B cell (primary cell): Measurements from ENCODE around the gene VPS9D1. TPM values are rescaled to one million over a fixed set of nuclear protein-coding genes. Genes with fewer than 3 reads are reported as not detected.
"Not testable (repeated sequence)": the region's sequence is repeated elsewhere in the genome, so short reads cannot be mapped to it uniquely, and the experiment has no call there.

Source experiments
- ATAC-seq: fragments of 200-7000 bp; cut with Tn5 transposase; one replicate; pipeline ENCODE4 v1.10.0; 2021; ENCODE audit warnings: low read depth, mild to moderate bottlenecking, moderate number of reproducible peaks, moderate library complexity
- CTCF ChIA-PET: fragments of 350-600 bp; sonication (Branson Sonifier 250); formaldehyde crosslinking; loops from one replicate; lab custom pipeline; 2021; ENCODE audit warnings: antibody characterized with exemption, inconsistent platforms; lab: Charles Lee
- POLR2A ChIA-PET: fragments of 350-600 bp; sonication (Branson Sonifier 250); formaldehyde crosslinking; loops from one replicate; lab custom pipeline; 2021; ENCODE audit warnings: antibody characterized with exemption; lab: Charles Lee
- DNase-seq: peaks from one replicate; pipeline ENCODE4 v3.0.0; 2013
- H2AFZ ChIP-seq: 2 replicates; pipeline ENCODE4 v1.6.1; 2012; ENCODE audit warnings: mild to moderate bottlenecking, low read depth, low read length; ENCODE audit not compliant: insufficient read depth, poor library complexity, severe bottlenecking
- H3K27ac ChIP-seq, 2 donors: 1 replicate in 1 of 2; 2 replicates in 1 of 2; pipeline ENCODE4 v1.5.1; 2012 to 2013; ENCODE audit warnings: low read length in 2 of 2, mild to moderate bottlenecking in 2 of 2, moderate library complexity in 1 of 2
- H3K27me3 ChIP-seq, 4 experiments: fragments of 200-600 bp in 1 of 4; sonication (generic) in 1 of 4; replicated peaks in 1 of 4; 1 replicate in 2 of 4; 2 replicates in 2 of 4; pipeline versions ENCODE4 v1.6.1 to v1.7.0; 2013 to 2016; ENCODE audit warnings: low read length in 3 of 4, mild to moderate bottlenecking in 2 of 4, mixed read lengths in 1 of 4, moderate library complexity in 1 of 4; ENCODE audit not compliant: insufficient read depth in 4 of 4, control insufficient read depth in 3 of 4; ENCODE audit errors: control extremely low read depth in 1 of 4
- H3K36me3 ChIP-seq, 2 experiments: replicated peaks in 1 of 2; 1 replicate in 1 of 2; 2 replicates in 1 of 2; pipeline versions ENCODE4 v1.6.1 to v1.7.1; 2013; ENCODE audit warnings: low read length in 1 of 2; ENCODE audit not compliant: insufficient read depth in 2 of 2, control insufficient read depth in 1 of 2; ENCODE audit errors: control extremely low read depth in 1 of 2, extremely low read depth in 1 of 2
- H3K4me1 ChIP-seq, 2 donors: fragments of 200-600 bp in 1 of 2; sonication (generic) in 1 of 2; 1 replicate in 1 of 2; 2 replicates in 1 of 2; pipeline versions ENCODE4 v1.5.1 to v1.6.1; 2013 to 2017; ENCODE audit warnings: low read length in 2 of 2; ENCODE audit not compliant: control insufficient read depth in 2 of 2, insufficient read depth in 2 of 2
- H3K4me2 ChIP-seq: replicated peaks from 2 replicates; pipeline ENCODE3; 2012; ENCODE audit warnings: mild to moderate bottlenecking, low read depth, low read length; ENCODE audit not compliant: poor library complexity, severe bottlenecking
- H3K4me3 ChIP-seq, 5 experiments: fragments of 200-600 bp in 1 of 5; sonication (generic) in 1 of 5; 1 replicate in 3 of 5; 2 replicates in 2 of 5; pipeline versions ENCODE4 v1.5.1 to v1.7.0; 2011 to 2016; ENCODE audit warnings: low read length in 4 of 5, mild to moderate bottlenecking in 4 of 5, low read depth in 2 of 5, control low read depth in 1 of 5, moderate library complexity in 1 of 5; ENCODE audit not compliant: insufficient read depth in 1 of 5; ENCODE audit errors: control extremely low read depth in 1 of 5, extremely low read depth in 1 of 5
- H3K79me2 ChIP-seq: fragments of 200-600 bp; sonication (generic); one replicate; pipeline ENCODE4 v1.6.0; 2016; ENCODE audit warnings: low read length; ENCODE audit not compliant: control insufficient read depth, insufficient read depth
- H3K9ac ChIP-seq: fragments of 200-600 bp; sonication (generic); 2 replicates; pipeline ENCODE4 v1.6.1; 2017; ENCODE audit warnings: mild to moderate bottlenecking, low read length, moderate library complexity
- H3K9me3 ChIP-seq, 3 donors: one replicate each; pipeline versions ENCODE4 v1.6.1 to v1.7.1; 2013; ENCODE audit warnings: low read length in 2 of 3; ENCODE audit not compliant: control insufficient read depth in 2 of 3, insufficient read depth in 1 of 3; ENCODE audit errors: control extremely low read depth in 1 of 3
- H4K20me1 ChIP-seq: 2 replicates; pipeline ENCODE4 v1.6.0; 2012; ENCODE audit warnings: mild to moderate bottlenecking, low read length; ENCODE audit not compliant: insufficient read depth, control insufficient read depth, poor library complexity, severe bottlenecking
- H3K27ac Mint-ChIP-seq: one replicate; pipeline ENCODE4 v1.8.0; 2021; ENCODE audit warnings: mixed read lengths
- H3K27me3 Mint-ChIP-seq: one replicate; pipeline ENCODE4 v1.8.0; 2021; ENCODE audit warnings: mixed read lengths
- H3K4me1 Mint-ChIP-seq: one replicate; pipeline ENCODE4 v1.8.0; 2021; ENCODE audit warnings: mixed read lengths
- H3K4me3 Mint-ChIP-seq: one replicate; pipeline ENCODE4 v1.8.0; 2021; ENCODE audit warnings: mixed read lengths
- H3K9me3 Mint-ChIP-seq: one replicate; pipeline ENCODE4 v1.8.0; 2022; ENCODE audit warnings: mixed read lengths; ENCODE audit not compliant: insufficient read depth
- EZH2 ChIP-seq: IDR thresholded peaks from 2 replicates; pipeline ENCODE4 v1.6.1; 2012; ENCODE audit warnings: borderline replicate concordance, low read depth, mild to moderate bottlenecking, moderate library complexity, low read length; ENCODE audit not compliant: insufficient read depth, poor library complexity, severe bottlenecking
- WGBS: methylation state at CpG from one replicate; pipeline ENCODE4 v1.1.5; 2013; ENCODE audit warnings: missing lambda C conversion rate; ENCODE audit not compliant: insufficient coverage; 5-methylcytosine and 5-hydroxymethylcytosine counted together
- intact Hi-C: fragments of 100-400 bp; cut with micrococcal nuclease; formaldehyde crosslinking; loops from one replicate; pipeline ENCODE4 v1.10.0; 2022
- polyA plus RNA-seq: library from polyadenylated mRNA; depleted of rRNA; stranded (reverse); fragments of >200 nt; gene quantifications from 2 replicates; pipeline ENCODE4 v1.2.3, GENCODE V29; 2012
- total RNA-seq, 2 donors: library from RNA; stranded (reverse); fragments of 120-200 nt in 1 of 2; gene quantifications; 1 replicate in 1 of 2; 2 replicates in 1 of 2; pipeline versions ENCODE4 v1.2.3 to v1.2.4, GENCODE V29; 2013 to 2022
- TF ChIP-seq, protein P1 (sequence below): fragments of 200-600 bp; IDR thresholded peaks from one replicate; pipeline ENCODE4 v1.8.0; 2022; ENCODE audit warnings: antibody characterized with exemption, mild to moderate bottlenecking

The VPS9D1 gene
- total and polyA plus RNA-seq, 2 donors (not counting 1 experiment from before 2014, with no cell fraction given) = 14.6 to 24.0 TPM

DNA sequence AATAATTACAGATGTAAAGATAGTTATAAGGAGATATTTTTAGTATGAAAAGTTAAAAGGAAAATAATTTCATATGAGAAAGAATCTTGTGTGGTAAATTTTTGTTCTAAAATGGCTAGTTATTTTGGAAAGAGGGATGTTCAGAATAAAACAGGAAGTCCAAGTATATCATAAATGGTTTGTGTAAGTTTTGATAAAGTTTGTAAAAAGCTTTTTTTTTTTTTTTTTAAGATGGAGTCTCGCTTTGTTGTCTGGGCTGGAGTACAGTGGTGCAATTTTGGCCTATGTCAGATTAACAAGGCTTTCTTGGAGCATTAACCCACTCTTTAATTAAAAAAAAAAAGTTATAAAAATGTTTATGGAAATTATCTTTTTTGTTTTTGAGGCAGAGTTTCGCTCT is 42.4 kb downstream of the VPS9D1 start:
- POLR2A ChIA-PET = no interaction called here
- 100% methylated on average over 1 of the region's 2 CpGs for WGBS
- Histone ChIP-seq H3K36me3 (no peaks in the 10 kb centered on the region), H2AFZ (no peak overlapping the region), H3K4me2 (no peak overlapping the region), H3K9ac (no peak overlapping the region), H3K9me3 (peaks cover 0 to 24% (median 3%) of the 10 kb centered on the region in 3 donors), H3K4me3 (no peak overlapping the region), H3K79me2 (no peaks in the 10 kb centered on the region), H4K20me1 (no peaks in the 10 kb centered on the region), H3K4me1 (no peaks in the 10 kb centered on the region), H3K27me3 (no peaks in the 10 kb centered on the region), H3K27ac (no peak overlapping the region)
- CTCF ChIA-PET = no interaction called here
- no peaks in the 10 kb centered on the region for H3K4me1 Mint-ChIP-seq
- H3K4me3 Mint-ChIP-seq = no peak overlapping the region
- ATAC-seq = no peak
- no peak for TF ChIP-seq EZH2
- TF ChIP-seq, protein P1, sequence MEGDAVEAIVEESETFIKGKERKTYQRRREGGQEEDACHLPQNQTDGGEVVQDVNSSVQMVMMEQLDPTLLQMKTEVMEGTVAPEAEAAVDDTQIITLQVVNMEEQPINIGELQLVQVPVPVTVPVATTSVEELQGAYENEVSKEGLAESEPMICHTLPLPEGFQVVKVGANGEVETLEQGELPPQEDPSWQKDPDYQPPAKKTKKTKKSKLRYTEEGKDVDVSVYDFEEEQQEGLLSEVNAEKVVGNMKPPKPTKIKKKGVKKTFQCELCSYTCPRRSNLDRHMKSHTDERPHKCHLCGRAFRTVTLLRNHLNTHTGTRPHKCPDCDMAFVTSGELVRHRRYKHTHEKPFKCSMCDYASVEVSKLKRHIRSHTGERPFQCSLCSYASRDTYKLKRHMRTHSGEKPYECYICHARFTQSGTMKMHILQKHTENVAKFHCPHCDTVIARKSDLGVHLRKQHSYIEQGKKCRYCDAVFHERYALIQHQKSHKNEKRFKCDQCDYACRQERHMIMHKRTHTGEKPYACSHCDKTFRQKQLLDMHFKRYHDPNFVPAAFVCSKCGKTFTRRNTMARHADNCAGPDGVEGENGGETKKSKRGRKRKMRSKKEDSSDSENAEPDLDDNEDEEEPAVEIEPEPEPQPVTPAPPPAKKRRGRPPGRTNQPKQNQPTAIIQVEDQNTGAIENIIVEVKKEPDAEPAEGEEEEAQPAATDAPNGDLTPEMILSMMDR = no peak
- H3K27ac Mint-ChIP-seq = no peak overlapping the region
- no peaks in the 10 kb centered on the region for H3K27me3 Mint-ChIP-seq
- DNase-seq = no peak
- intact Hi-C loops = no loop called here
- H3K9me3 Mint-ChIP-seq = no peaks in the 10 kb centered on the region

DNA sequence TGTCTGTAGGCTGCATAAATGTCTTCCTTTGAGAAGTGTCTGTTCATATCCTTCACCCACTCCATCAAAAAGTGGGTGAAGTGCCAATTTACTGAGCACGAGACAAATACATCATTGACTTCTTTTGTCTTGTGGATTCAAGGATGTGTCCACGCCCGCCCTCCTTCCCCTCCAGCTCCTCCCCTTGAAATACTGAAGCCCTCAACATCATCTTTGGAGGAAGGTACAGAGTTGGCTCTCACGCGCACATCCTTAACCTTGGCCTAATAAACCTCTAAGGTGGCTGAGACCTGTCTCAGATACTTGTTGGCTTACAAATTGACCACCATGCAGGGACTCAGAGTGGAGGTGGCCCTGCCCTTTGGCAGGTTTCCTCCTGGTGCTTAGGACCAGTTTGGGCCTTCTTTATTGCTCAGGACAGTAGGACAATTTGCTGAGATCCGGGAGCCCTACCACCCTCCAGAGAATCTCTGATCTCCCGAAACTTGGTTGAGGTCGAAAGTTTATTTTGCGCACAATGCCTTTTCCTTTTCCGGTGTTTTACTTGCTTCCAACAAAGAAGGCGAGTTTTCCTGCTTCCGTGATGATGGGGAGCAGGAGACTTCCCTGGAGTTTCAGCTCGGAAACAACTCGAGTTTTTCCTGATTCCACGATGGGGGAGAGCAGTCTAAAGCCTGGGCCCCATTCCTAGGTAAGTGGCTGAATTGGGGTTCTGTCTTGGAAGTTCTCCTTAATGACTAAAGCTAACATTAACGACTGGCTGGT is 48.3 kb downstream of the VPS9D1 start:
- H3K27me3 Mint-ChIP-seq = no peaks in the 10 kb centered on the region
- DNase-seq = no peak
- 97% methylated on average over 12 of the region's 16 CpGs for WGBS

GRCh38 chr16:89671565-89671964 is 49.1 kb downstream of the VPS9D1 start:
- H3K9me3 Mint-ChIP-seq, POLR2A ChIA-PET, H3K9ac ChIP-seq, H3K4me3 ChIP-seq, H3K4me2 ChIP-seq, H3K4me1 Mint-ChIP-seq, H3K9me3 ChIP-seq, H4K20me1 ChIP-seq, H3K36me3 ChIP-seq, H3K27ac ChIP-seq, H3K79me2 ChIP-seq, H3K27ac Mint-ChIP-seq, ATAC-seq, CTCF ChIA-PET, intact Hi-C loops, H2AFZ ChIP-seq, H3K27me3 Mint-ChIP-seq, DNase-seq, H3K27me3 ChIP-seq, H3K4me1 ChIP-seq, H3K4me3 Mint-ChIP-seq: not testable (repeated sequence)
- WGBS = no CpG with 5 or more reads among the region's 4 CpGs

More for the DNA sequence above, 48.3 kb downstream of the VPS9D1 start:
- Histone ChIP-seq H3K36me3 (no peaks in the 10 kb centered on the region), H2AFZ (no peak overlapping the region), H3K4me1 (no peaks in the 10 kb centered on the region), H3K79me2 (no peaks in the 10 kb centered on the region), H3K27me3 (no peaks in the 10 kb centered on the region), H3K9me3 (peaks cover 0 to 3% (median 0%) of the 10 kb centered on the region in 3 donors), H3K4me3 (no peak overlapping the region), H4K20me1 (no peaks in the 10 kb centered on the region), H3K27ac (no peak overlapping the region), H3K9ac (no peak overlapping the region), H3K4me2 (no peak overlapping the region)
- ATAC-seq = no peak
- POLR2A ChIA-PET = no interaction called here
- Mint-ChIP-seq H3K27ac (no peak overlapping the region), H3K9me3 (no peaks in the 10 kb centered on the region), H3K4me1 (peaks cover 3% of the 10 kb centered on the region), H3K4me3 (no peak overlapping the region)
- CTCF ChIA-PET = no interaction called here
- no peak for TF ChIP-seq EZH2
- TF ChIP-seq, protein P1 = no peak
- intact Hi-C loops = no loop called here
